ENCODE measurements around the gene ARHGAP4. TPM values are rescaled to one million over a fixed set of nuclear protein-coding genes. Genes with fewer than 3 reads are reported as not detected.

The ARHGAP4 gene
- total RNA-seq, 1 experiment from 2014 or later = 67.4 TPM

GRCh38 chrX:153901753-153902140 lies 24.3 kb downstream of the ARHGAP4 start (continued):
- no peak for TF ChIP-seq ATF3 (IDR thresholded peaks at IDR 0.05)
- TF ChIP-seq CEBPB (IDR thresholded peaks at IDR 0.05; ENCODE audit: low read depth) = no peak
- TF ChIP-seq EZH2 (IDR thresholded peaks at IDR 0.05) = no peak
- no peak for TF ChIP-seq SRF (IDR thresholded peaks at IDR 0.05; ENCODE audit: low read depth)
- no peak for TF ChIP-seq POLR2AphosphoS5 (IDR thresholded peaks at IDR 0.05; ENCODE audit: low read depth, low read length)
- TF ChIP-seq CTCF (IDR thresholded peaks at IDR 0.05 in 2 of 3, conservative IDR thresholded peaks at IDR 0.05 in 1 of 3; ENCODE audit: borderline replicate concordance in 1 of 3, insufficient read depth in 1 of 3, low read depth in 2 of 3, low read length in 2 of 3) = no peak
- no peak for TF ChIP-seq CBX3 (IDR thresholded peaks at IDR 0.05; ENCODE audit: low read depth)
- TF ChIP-seq YY1 (IDR thresholded peaks at IDR 0.05; ENCODE audit: extremely low read depth, insufficient replicate concordance, low read depth, low read length) = no peak
- TF ChIP-seq RAD21 (IDR thresholded peaks at IDR 0.05; ENCODE audit: low read depth) = no peak
- no peak for TF ChIP-seq POLR2A (IDR thresholded peaks at IDR 0.05; ENCODE audit: borderline replicate concordance, extremely low read depth, insufficient read depth, insufficient read length)

- Histone ChIP-seq H3K36me3 (ENCODE audit: control insufficient read depth in 1 of 2, insufficient read depth in 2 of 2, low read length in 2 of 2) (no peaks in the 10 kb centered on the region), H3K9me3 (ENCODE audit: control insufficient read depth in 1 of 2, insufficient read depth in 1 of 2, low read depth in 1 of 2, low read length in 2 of 2) (no peaks in the 10 kb centered on the region), H4K20me1 (ENCODE audit: insufficient read depth) (no peaks in the 10 kb centered on the region), H3K27me3 (ENCODE audit: insufficient read depth, low read length) (no peaks in the 10 kb centered on the region), H3K4me2 (ENCODE audit: low read length) (peak overlapping the region; percentile 28; the same call in 1 of the 2 replicates), H3K79me2 (ENCODE audit: insufficient read depth, low read length) (no peaks in the 10 kb centered on the region), H3K9ac (ENCODE audit: low read length) (no peak overlapping the region), H3K27ac (ENCODE audit: low read depth, low read length) (no peak overlapping the region), H2AFZ (ENCODE audit: low read depth, low read length, poor library complexity, severe bottlenecking) (no peak overlapping the region), H3K4me1 (ENCODE audit: control insufficient read depth in 1 of 2, insufficient read depth in 2 of 2, low read length in 2 of 2) (peaks cover 6 to 23% of the 10 kb centered on the region in 2 experiments; a peak in 2 of 4 replicates), H3K4me3 (replicated peaks in 1 of 2; ENCODE audit: low read depth in 1 of 2, low read length in 2 of 2) (no peak overlapping the region), H3K9me2 (ENCODE audit: insufficient read depth) (no peaks in the 10 kb centered on the region)
- POLR2A ChIA-PET = interaction anchor here (0.7 kb wide), 1 partner anchor 11 kb away, joined by 3 read pairs; no protein-coding TSS in a partner anchor
- ATAC-seq = peak; percentile 28; the same call in 1 of the 2 replicates
- RAD21 ChIA-PET (ENCODE audit: low non-redundant PET in 1 of 2, low total read pairs in 2 of 2, uncharacterized antibody in 2 of 2, unreplicated experiment in 2 of 2) = no interaction called here
- no peak for DNase-seq (ENCODE audit: low read depth, low spot score)
- intact Hi-C loops (cut with micrococcal nuclease) = no loop called here
- CTCF ChIA-PET = no interaction called here
- BruUV-seq (replicated peaks) = no TSS peak
- no peak for TF ChIP-seq POLR2AphosphoS5 (IDR thresholded peaks at IDR 0.05; ENCODE audit: low read depth, low read length)
- no peak for TF ChIP-seq EZH2phosphoT487 (IDR thresholded peaks at IDR 0.05; ENCODE audit: borderline replicate concordance)
- TF ChIP-seq POLR2A (IDR thresholded peaks at IDR 0.05; ENCODE audit: borderline replicate concordance, extremely low read depth, insufficient read depth, insufficient read length) = no peak
- no peak for TF ChIP-seq SIN3A (IDR thresholded peaks at IDR 0.05; ENCODE audit: low read depth)
- no peak for TF ChIP-seq ELF1 (IDR thresholded peaks at IDR 0.05; ENCODE audit: borderline replicate concordance, low read depth)
- no peak for TF ChIP-seq ZFX (IDR thresholded peaks at IDR 0.05)
- no peak for TF ChIP-seq FOSL1 (IDR thresholded peaks at IDR 0.05; ENCODE audit: low read depth)
- no peak for TF ChIP-seq CTCF (IDR thresholded peaks at IDR 0.05 in 2 of 3, conservative IDR thresholded peaks at IDR 0.05 in 1 of 3; ENCODE audit: borderline replicate concordance in 1 of 3, insufficient read depth in 1 of 3, low read depth in 2 of 3, low read length in 2 of 3)
- no peak for TF ChIP-seq SRF (IDR thresholded peaks at IDR 0.05; ENCODE audit: low read depth)
- TF ChIP-seq ZBTB33 (IDR thresholded peaks at IDR 0.05; ENCODE audit: extremely low read depth, insufficient replicate concordance, low read length) = no peak
- no peak for TF ChIP-seq EZH2 (IDR thresholded peaks at IDR 0.05)
These were observed 25.0 kb downstream of the ARHGAP4 start for GRCh38 chrX:153900831-153901752.
